Endometrium (tissue), 2 donors: ENCODE measurements around the gene ERBIN.
"Not testable (repeated sequence)": the region's sequence is repeated elsewhere in the genome, so short reads cannot be mapped to it uniquely, and the experiment has no call there.

Source experiments
- FAIRE-seq: peaks from 2 replicates; lab custom pipeline; 2012; peaks lifted over from hg19 to GRCh38; lab: Jason Lieb, UNC
- donor health status: control.
- donor health status: control.

ERBIN gene

GRCh38 chr5:65926276-65926783 is at the start of gene ERBIN:
ERBIN (plus strand) TSS chr5:65926575; CDS start chr5:65992719, 66,144 bp downstream.
- no peak for FAIRE-seq

GRCh38 chr5:65876970-65877369 is 49.4 kb upstream of the ERBIN start:
- no peak for FAIRE-seq

GRCh38 chr5:65879668-65880256 is 46.6 kb upstream of the ERBIN start:
- FAIRE-seq, result not testable (repeated sequence)

- FAIRE-seq, result no peak
These were observed 45.8 kb upstream of the ERBIN start for GRCh38 chr5:65880496-65881072.

- FAIRE-seq, result no peak
These were observed 44.1 kb upstream of the ERBIN start for GRCh38 chr5:65882278-65882677.

- no peak for FAIRE-seq
These were observed 42.9 kb upstream of the ERBIN start for GRCh38 chr5:65883461-65883860.

- FAIRE-seq, result no peak
These were observed 40.0 kb upstream of the ERBIN start for GRCh38 chr5:65886387-65886786.

GRCh38 chr5:65892024-65892423 is 34.4 kb upstream of the ERBIN start:
- not testable (repeated sequence) for FAIRE-seq

- FAIRE-seq, result no peak
These were observed 33.6 kb upstream of the ERBIN start for GRCh38 chr5:65892801-65893200.

- no peak for FAIRE-seq
These were observed 32.5 kb upstream of the ERBIN start for GRCh38 chr5:65893749-65894430.

- no peak for FAIRE-seq
These were observed 30.5 kb upstream of the ERBIN start for GRCh38 chr5:65895891-65896290.

GRCh38 chr5:65900746-65901145 is 25.6 kb upstream of the ERBIN start:
- FAIRE-seq, result no peak

- FAIRE-seq, result no peak
These were observed 24.3 kb upstream of the ERBIN start for GRCh38 chr5:65902104-65902503.

GRCh38 chr5:65903581-65903980 is 22.8 kb upstream of the ERBIN start:
- FAIRE-seq, result no peak

GRCh38 chr5:65906256-65906655 is 20.1 kb upstream of the ERBIN start:
- no peak for FAIRE-seq

GRCh38 chr5:65907135-65907534 is 19.2 kb upstream of the ERBIN start:
- no peak for FAIRE-seq

- FAIRE-seq, result no peak
These were observed 15.7 kb upstream of the ERBIN start for GRCh38 chr5:65910711-65911110.

- FAIRE-seq, result no peak
These were observed 14.1 kb upstream of the ERBIN start for GRCh38 chr5:65912311-65912710.

GRCh38 chr5:65913519-65913918 is 12.9 kb upstream of the ERBIN start:
- FAIRE-seq, result no peak

- no peak for FAIRE-seq
These were observed 11.7 kb upstream of the ERBIN start for GRCh38 chr5:65914641-65915196.

GRCh38 chr5:65915661-65916060 is 10.7 kb upstream of the ERBIN start:
- FAIRE-seq, result not testable (repeated sequence)

- FAIRE-seq, result no peak
These were observed 10.3 kb upstream of the ERBIN start for GRCh38 chr5:65916066-65916465.

GRCh38 chr5:65916636-65917035 is 9.7 kb upstream of the ERBIN start:
- FAIRE-seq, result no peak
